Measurements from ENCODE around the gene DKK3.

DKK3 gene

GRCh38 chr11:11958403-11959231 is 49.8 kb downstream of the DKK3 start:
- no peak overlapping the region for H3K4me3 ChIP-seq (ENCODE audit: insufficient read length, low read depth)
- no peaks in the 10 kb centered on the region for H3K27me3 ChIP-seq (ENCODE audit: insufficient read depth, insufficient read length)
- H3K9me3 ChIP-seq (ENCODE audit: insufficient read depth, low read length): peaks cover 10% of the 10 kb centered on the region; the same call in 1 of the 2 replicates
- TF ChIP-seq ZNF274 (IDR thresholded peaks at IDR 0.05; ENCODE audit: low read depth, low read length) (no peak), SUZ12 (IDR thresholded peaks at IDR 0.05; ENCODE audit: extremely low read depth, insufficient read depth, insufficient read length) (no peak), YY1 (IDR thresholded peaks at IDR 0.05; ENCODE audit: insufficient read depth, insufficient read length) (no peak)
- no peak for DNase-seq (ENCODE audit: low read depth, low spot score)
- H3K9ac ChIP-seq (ENCODE audit: insufficient read length, low read depth): no peak overlapping the region
- H3K4me1 ChIP-seq (ENCODE audit: insufficient read depth, insufficient read length): no peaks in the 10 kb centered on the region
- peaks cover 45% of the 10 kb centered on the region for H3K36me3 ChIP-seq (ENCODE audit: insufficient read depth, insufficient read length, low read length)

GRCh38 chr11:11956006-11956405 is 52.4 kb downstream of the DKK3 start:
- no peak overlapping the region for H3K9ac ChIP-seq (ENCODE audit: insufficient read length, low read depth)
- no peaks in the 10 kb centered on the region for H3K27me3 ChIP-seq (ENCODE audit: insufficient read depth, insufficient read length)
- H3K36me3 ChIP-seq (ENCODE audit: insufficient read depth, insufficient read length, low read length): peaks cover 52% of the 10 kb centered on the region
- TF ChIP-seq YY1 (IDR thresholded peaks at IDR 0.05; ENCODE audit: insufficient read depth, insufficient read length) (no peak), SUZ12 (IDR thresholded peaks at IDR 0.05; ENCODE audit: extremely low read depth, insufficient read depth, insufficient read length) (no peak), ZNF274 (IDR thresholded peaks at IDR 0.05; ENCODE audit: low read depth, low read length) (no peak)
- DNase-seq (ENCODE audit: low read depth, low spot score): no peak
- no peaks in the 10 kb centered on the region for H3K4me1 ChIP-seq (ENCODE audit: insufficient read depth, insufficient read length)
- no peaks in the 10 kb centered on the region for H3K9me3 ChIP-seq (ENCODE audit: insufficient read depth, low read length)
- H3K4me3 ChIP-seq (ENCODE audit: insufficient read length, low read depth): no peak overlapping the region

GRCh38 chr11:11952036-11952435 is 56.4 kb downstream of the DKK3 start:
- no peak for DNase-seq (ENCODE audit: low read depth, low spot score)
- Histone ChIP-seq H3K9me3 (ENCODE audit: insufficient read depth, low read length) (no peaks in the 10 kb centered on the region), H3K27me3 (ENCODE audit: insufficient read depth, insufficient read length) (no peaks in the 10 kb centered on the region), H3K9ac (ENCODE audit: insufficient read length, low read depth) (no peak overlapping the region), H3K4me3 (ENCODE audit: insufficient read length, low read depth) (no peak overlapping the region), H3K36me3 (ENCODE audit: insufficient read depth, insufficient read length, low read length) (peaks cover 62% of the 10 kb centered on the region), H3K4me1 (ENCODE audit: insufficient read depth, insufficient read length) (no peaks in the 10 kb centered on the region)
- no peak for TF ChIP-seq SUZ12 (IDR thresholded peaks at IDR 0.05; ENCODE audit: extremely low read depth, insufficient read depth, insufficient read length)

GRCh38 chr11:11949482-11949881 is 58.9 kb downstream of the DKK3 start:
- H3K27me3 ChIP-seq (ENCODE audit: insufficient read depth, insufficient read length): no peaks in the 10 kb centered on the region
- no peaks in the 10 kb centered on the region for H3K9me3 ChIP-seq (ENCODE audit: insufficient read depth, low read length)
- no peaks in the 10 kb centered on the region for H3K4me1 ChIP-seq (ENCODE audit: insufficient read depth, insufficient read length)
- no peak for DNase-seq (ENCODE audit: low read depth, low spot score)
- no peak overlapping the region for H3K4me3 ChIP-seq (ENCODE audit: insufficient read length, low read depth)
- H3K9ac ChIP-seq (ENCODE audit: insufficient read length, low read depth): no peak overlapping the region
- H3K36me3 ChIP-seq (ENCODE audit: insufficient read depth, insufficient read length, low read length): peaks cover 49% of the 10 kb centered on the region
- no peak for TF ChIP-seq ZNF274 (IDR thresholded peaks at IDR 0.05; ENCODE audit: low read depth, low read length)
- no peak for TF ChIP-seq YY1 (IDR thresholded peaks at IDR 0.05; ENCODE audit: insufficient read depth, insufficient read length)
- TF ChIP-seq SUZ12 (IDR thresholded peaks at IDR 0.05; ENCODE audit: extremely low read depth, insufficient read depth, insufficient read length): no peak

- no peaks in the 10 kb centered on the region for H3K9me3 ChIP-seq (ENCODE audit: insufficient read depth, low read length)
- no peak overlapping the region for H3K4me3 ChIP-seq (ENCODE audit: insufficient read length, low read depth)
- H3K27me3 ChIP-seq (ENCODE audit: insufficient read depth, insufficient read length): no peaks in the 10 kb centered on the region
- H3K4me1 ChIP-seq (ENCODE audit: insufficient read depth, insufficient read length): no peaks in the 10 kb centered on the region
- peaks cover 50% of the 10 kb centered on the region for H3K36me3 ChIP-seq (ENCODE audit: insufficient read depth, insufficient read length, low read length)
- no peak for TF ChIP-seq SUZ12 (IDR thresholded peaks at IDR 0.05; ENCODE audit: extremely low read depth, insufficient read depth, insufficient read length)
- TF ChIP-seq ZNF274 (IDR thresholded peaks at IDR 0.05; ENCODE audit: low read depth, low read length): no peak
- TF ChIP-seq YY1 (IDR thresholded peaks at IDR 0.05; ENCODE audit: insufficient read depth, insufficient read length): no peak
- DNase-seq (ENCODE audit: low read depth, low spot score): no peak
- no peak overlapping the region for H3K9ac ChIP-seq (ENCODE audit: insufficient read length, low read depth)
Measured at GRCh38 chr11:11948242-11948947, 60.0 kb downstream of the DKK3 start.

- peaks cover 45% of the 10 kb centered on the region for H3K36me3 ChIP-seq (ENCODE audit: insufficient read depth, insufficient read length, low read length)
Measured at GRCh38 chr11:11947825-11948224, 60.6 kb downstream of the DKK3 start.

GRCh38 chr11:11946878-11947277 is 61.5 kb downstream of the DKK3 start:
- Histone ChIP-seq H3K27me3 (ENCODE audit: insufficient read depth, insufficient read length) (no peaks in the 10 kb centered on the region), H3K36me3 (ENCODE audit: insufficient read depth, insufficient read length, low read length) (peaks cover 47% of the 10 kb centered on the region), H3K9me3 (ENCODE audit: insufficient read depth, low read length) (no peaks in the 10 kb centered on the region), H3K4me1 (ENCODE audit: insufficient read depth, insufficient read length) (no peaks in the 10 kb centered on the region), H3K9ac (ENCODE audit: insufficient read length, low read depth) (no peak overlapping the region), H3K4me3 (ENCODE audit: insufficient read length, low read depth) (no peak overlapping the region)
- TF ChIP-seq SUZ12 (IDR thresholded peaks at IDR 0.05; ENCODE audit: extremely low read depth, insufficient read depth, insufficient read length) (no peak), YY1 (IDR thresholded peaks at IDR 0.05; ENCODE audit: insufficient read depth, insufficient read length) (no peak), ZNF274 (IDR thresholded peaks at IDR 0.05; ENCODE audit: low read depth, low read length) (no peak)
- no peak for DNase-seq (ENCODE audit: low read depth, low spot score)

More at GRCh38 chr11:11947825-11948224, 60.6 kb downstream of the DKK3 start:
- no peaks in the 10 kb centered on the region for H3K4me1 ChIP-seq (ENCODE audit: insufficient read depth, insufficient read length)
- no peak overlapping the region for H3K9ac ChIP-seq (ENCODE audit: insufficient read length, low read depth)
- H3K9me3 ChIP-seq (ENCODE audit: insufficient read depth, low read length): no peaks in the 10 kb centered on the region
- no peaks in the 10 kb centered on the region for H3K27me3 ChIP-seq (ENCODE audit: insufficient read depth, insufficient read length)
- H3K4me3 ChIP-seq (ENCODE audit: insufficient read length, low read depth): no peak overlapping the region
- DNase-seq (ENCODE audit: low read depth, low spot score): no peak
- no peak for TF ChIP-seq ZNF274 (IDR thresholded peaks at IDR 0.05; ENCODE audit: low read depth, low read length)
- TF ChIP-seq SUZ12 (IDR thresholded peaks at IDR 0.05; ENCODE audit: extremely low read depth, insufficient read depth, insufficient read length): no peak
- no peak for TF ChIP-seq YY1 (IDR thresholded peaks at IDR 0.05; ENCODE audit: insufficient read depth, insufficient read length)
